MM.1S (cell line): ENCODE data around the gene BTRC.

ENCODE experiments used
- EZH2 ChIP-seq: fragments of 300-600 bp; sonication (generic); optimal IDR thresholded peaks from 2 replicates; pipeline ENCODE3; 2017; ENCODE audit warnings: low read depth, mild to moderate bottlenecking, antibody characterized with exemption, low read length, mixed read lengths
- EZH2phosphoT487 ChIP-seq: fragments of 300-600 bp; sonication (generic); IDR thresholded peaks from 2 replicates; pipeline ENCODE4 v1.6.1; 2018; ENCODE audit warnings: antibody characterized with exemption, low read length
- TF ChIP-seq, protein P1 (sequence below): fragments of 300-600 bp; sonication (generic); IDR thresholded peaks from 2 replicates; pipeline ENCODE4 v1.5.1; 2016; ENCODE audit warnings: antibody characterized with exemption, low read length, mixed read lengths

DNA sequence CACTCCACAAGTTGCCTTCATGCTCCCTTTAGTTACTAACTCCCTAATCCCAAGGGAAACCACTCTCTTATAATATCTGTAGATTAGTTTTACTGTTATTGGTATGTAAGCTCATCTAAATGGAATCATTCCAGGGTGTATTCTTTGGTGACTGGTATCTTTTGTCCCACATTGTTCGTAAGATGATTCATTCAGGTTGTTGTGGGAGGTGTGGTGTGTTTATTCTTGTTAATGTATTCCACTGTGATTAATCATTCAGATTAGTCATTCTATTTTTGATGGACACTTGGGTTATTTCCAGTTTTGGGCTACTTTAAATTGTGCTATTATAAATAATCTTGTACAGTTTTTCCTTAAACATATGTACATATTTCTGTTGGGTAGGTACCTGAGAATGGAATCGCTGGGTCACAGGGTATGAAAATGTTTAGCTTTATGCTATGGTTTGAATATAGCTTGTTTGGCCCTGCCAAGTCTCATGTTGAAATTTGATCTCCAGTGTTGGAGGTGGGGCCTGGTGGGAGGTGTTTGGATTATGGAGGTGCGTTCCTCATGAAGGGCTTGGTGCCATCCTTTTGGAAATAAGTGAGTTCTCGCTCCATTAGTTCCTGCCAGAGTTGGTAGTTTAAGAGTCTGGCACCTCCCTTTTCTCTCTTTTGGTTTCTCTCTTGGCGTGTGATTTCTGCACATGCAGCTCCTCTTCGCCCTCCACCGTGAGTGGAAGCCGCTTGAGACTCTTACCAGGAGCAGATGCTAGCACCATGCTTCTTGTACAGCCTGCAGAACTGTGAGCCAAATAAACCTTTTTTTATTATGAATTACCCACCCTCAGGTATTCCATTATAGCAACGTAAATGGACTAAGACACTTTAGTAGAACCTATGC, 13.8 kb downstream of the BTRC start:
- TF ChIP-seq, protein P1, sequence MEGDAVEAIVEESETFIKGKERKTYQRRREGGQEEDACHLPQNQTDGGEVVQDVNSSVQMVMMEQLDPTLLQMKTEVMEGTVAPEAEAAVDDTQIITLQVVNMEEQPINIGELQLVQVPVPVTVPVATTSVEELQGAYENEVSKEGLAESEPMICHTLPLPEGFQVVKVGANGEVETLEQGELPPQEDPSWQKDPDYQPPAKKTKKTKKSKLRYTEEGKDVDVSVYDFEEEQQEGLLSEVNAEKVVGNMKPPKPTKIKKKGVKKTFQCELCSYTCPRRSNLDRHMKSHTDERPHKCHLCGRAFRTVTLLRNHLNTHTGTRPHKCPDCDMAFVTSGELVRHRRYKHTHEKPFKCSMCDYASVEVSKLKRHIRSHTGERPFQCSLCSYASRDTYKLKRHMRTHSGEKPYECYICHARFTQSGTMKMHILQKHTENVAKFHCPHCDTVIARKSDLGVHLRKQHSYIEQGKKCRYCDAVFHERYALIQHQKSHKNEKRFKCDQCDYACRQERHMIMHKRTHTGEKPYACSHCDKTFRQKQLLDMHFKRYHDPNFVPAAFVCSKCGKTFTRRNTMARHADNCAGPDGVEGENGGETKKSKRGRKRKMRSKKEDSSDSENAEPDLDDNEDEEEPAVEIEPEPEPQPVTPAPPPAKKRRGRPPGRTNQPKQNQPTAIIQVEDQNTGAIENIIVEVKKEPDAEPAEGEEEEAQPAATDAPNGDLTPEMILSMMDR, result no peak
- TF ChIP-seq EZH2 (no peak), EZH2phosphoT487 (no peak)
